WI38 (cell line): ENCODE measurements around the gene OGDH.
"Not testable (repeated sequence)": the region's sequence is repeated elsewhere in the genome, so short reads cannot be mapped to it uniquely, and the experiment has no call there.

Experiments used
- H3K4me3 ChIP-seq: 2 replicates; pipeline ENCODE4 v1.5.1; 2011; ENCODE audit warnings: low read depth, mild to moderate bottlenecking, control low read depth, low read length
- TF ChIP-seq, protein P1 (sequence below): IDR thresholded peaks from 2 replicates; pipeline ENCODE4 v1.5.1; 2012; ENCODE audit warnings: low read depth, mild to moderate bottlenecking, control low read depth, low read length

Gene OGDH

DNA sequence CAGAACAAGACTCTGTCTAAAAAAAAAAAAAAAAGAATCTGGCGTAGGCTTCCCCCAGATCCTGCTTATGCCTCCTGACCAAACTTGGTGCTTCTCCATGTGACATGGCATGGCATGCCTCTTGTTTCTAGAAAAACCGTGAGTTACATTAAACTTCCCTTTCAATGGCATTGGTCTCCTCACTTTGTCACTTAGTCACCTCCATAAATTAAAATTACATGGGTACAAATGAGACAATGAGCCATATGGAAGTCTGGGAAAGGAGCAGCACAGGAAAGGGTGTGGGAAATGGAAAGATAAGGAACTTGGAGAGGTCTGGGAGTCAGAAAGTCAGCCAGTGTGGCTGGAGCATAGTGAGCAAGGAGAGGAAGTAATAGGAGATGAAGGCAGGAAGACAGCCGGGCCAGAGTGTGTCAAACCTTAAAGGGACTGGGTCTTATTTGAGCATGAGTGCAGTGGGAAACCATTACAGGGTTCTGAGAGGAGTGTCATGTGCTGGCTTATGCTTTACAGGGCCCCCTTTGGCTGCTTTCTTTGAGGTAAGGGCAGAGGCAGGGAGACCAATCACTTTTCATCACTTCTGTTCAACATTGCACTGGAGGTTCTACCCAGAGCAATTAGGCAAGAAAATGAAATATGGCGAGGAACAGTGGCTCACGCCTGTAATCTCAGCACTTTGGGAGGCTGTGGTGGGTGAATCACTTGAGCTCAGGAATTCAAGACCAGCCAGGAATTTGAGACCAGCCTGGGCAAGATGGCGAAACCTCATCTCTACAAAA, 120.9 kb downstream of the OGDH start:
- H3K4me3 ChIP-seq = no peak overlapping the region
- TF ChIP-seq, protein P1, sequence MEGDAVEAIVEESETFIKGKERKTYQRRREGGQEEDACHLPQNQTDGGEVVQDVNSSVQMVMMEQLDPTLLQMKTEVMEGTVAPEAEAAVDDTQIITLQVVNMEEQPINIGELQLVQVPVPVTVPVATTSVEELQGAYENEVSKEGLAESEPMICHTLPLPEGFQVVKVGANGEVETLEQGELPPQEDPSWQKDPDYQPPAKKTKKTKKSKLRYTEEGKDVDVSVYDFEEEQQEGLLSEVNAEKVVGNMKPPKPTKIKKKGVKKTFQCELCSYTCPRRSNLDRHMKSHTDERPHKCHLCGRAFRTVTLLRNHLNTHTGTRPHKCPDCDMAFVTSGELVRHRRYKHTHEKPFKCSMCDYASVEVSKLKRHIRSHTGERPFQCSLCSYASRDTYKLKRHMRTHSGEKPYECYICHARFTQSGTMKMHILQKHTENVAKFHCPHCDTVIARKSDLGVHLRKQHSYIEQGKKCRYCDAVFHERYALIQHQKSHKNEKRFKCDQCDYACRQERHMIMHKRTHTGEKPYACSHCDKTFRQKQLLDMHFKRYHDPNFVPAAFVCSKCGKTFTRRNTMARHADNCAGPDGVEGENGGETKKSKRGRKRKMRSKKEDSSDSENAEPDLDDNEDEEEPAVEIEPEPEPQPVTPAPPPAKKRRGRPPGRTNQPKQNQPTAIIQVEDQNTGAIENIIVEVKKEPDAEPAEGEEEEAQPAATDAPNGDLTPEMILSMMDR = no peak

DNA sequence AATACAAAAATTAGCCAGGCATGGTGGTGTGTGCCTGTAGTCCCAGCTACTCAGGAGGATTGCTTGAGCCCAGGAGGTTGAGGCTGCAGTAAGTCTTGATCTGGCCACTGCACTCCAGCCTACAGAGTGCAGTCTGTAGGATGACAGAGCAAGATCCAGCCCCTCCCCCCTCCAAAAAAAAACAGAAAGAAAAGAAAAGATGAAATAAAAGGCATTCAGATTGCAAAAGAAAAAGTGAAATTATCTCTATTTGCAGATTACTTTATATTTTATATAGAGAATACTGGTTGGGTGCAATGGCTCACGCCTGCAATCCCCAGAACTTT, 121.5 kb downstream of the OGDH start:
- no peak overlapping the region for H3K4me3 ChIP-seq
- TF ChIP-seq, protein P1 = no peak

DNA sequence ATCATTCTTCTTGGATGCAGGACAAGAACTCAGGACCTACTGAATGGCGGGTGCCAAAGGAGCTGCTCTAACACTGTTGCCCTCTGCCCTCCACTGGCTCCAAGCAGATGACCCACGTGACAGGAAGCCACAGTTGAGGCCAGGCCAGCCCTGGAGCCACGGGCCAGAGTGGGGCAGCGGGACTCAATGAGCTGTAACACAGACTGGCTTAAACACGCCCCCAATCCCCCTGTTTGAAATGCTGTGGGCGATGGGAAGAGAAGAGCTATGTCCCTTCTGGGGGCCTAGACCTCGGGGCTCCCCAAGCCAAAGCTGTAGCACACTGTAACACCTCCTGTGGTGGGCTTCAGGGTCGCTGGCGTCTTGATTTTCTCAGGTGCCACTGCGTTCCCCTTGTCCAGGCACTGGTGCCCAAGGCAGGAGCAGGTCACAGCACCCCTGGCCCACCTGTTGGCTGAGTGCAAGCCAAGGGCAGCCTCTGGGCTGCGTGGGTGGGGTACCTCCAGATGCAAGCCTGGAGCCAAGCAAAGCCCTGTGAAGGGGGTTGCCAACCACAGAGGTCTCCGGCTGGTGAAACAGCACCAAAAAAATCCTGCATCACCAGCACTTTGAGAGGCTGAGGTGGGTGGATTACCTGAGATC, 123.6 kb downstream of the OGDH start:
- no peak overlapping the region for H3K4me3 ChIP-seq
- TF ChIP-seq, protein P1 = no peak

DNA sequence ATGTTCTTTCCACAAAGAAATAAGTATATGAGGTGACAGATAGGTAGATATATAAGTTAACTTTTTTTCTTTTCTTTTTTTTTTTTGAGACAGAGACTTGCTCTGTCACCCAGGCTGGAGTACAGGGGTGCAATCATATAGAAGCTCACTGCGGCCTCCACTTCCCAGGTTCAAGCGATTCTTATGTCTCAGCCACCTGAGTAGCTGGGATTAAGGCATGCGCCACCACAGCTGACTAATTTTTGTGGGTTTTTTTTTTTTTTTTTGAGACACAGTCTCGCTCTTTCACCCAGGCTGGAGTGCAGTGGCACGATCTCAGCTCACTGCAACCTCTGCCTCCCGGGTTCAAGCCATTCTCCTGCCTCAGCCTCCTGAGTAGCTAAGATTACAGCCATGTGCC, 126.5 kb downstream of the OGDH start:
- H3K4me3 ChIP-seq = not testable (repeated sequence)

DNA sequence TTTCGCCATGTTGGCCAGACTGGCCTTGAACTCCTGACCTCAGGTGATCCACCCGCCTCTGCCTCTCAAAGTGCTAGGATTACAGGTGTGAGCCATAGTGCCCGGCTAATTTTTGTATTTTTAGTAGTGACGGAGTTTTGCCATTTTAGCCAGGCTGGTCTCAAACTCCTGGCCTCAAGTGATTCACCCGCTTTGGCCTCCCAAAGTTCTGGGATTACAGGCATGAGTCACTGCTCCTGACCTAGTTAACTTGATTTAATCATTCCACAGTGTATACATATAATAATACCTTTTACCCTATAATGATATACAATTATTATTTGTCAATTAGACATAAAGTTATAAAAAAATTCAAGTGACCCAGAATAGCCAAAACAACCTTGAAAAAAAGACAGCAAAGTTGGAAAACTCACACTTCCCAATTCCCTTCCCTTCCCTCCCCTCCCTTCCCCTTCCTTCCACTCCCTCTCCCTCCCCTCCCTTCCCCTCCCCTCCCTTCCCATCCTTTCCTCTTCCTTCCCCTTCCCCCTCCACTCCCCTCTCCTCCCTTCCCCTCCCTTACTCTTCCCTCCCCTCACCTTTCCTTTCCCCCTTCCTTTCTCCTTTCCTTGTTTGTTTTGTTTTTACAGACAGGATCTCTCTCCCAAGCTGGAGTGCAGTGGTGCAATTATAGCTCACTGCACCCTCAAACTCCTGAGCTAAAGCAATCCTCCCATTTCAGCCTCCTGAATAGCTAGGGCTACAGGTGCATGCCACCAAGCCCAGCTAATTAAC, 127.5 kb downstream of the OGDH start:
- no peak overlapping the region for H3K4me3 ChIP-seq
- TF ChIP-seq, protein P1 = no peak

DNA sequence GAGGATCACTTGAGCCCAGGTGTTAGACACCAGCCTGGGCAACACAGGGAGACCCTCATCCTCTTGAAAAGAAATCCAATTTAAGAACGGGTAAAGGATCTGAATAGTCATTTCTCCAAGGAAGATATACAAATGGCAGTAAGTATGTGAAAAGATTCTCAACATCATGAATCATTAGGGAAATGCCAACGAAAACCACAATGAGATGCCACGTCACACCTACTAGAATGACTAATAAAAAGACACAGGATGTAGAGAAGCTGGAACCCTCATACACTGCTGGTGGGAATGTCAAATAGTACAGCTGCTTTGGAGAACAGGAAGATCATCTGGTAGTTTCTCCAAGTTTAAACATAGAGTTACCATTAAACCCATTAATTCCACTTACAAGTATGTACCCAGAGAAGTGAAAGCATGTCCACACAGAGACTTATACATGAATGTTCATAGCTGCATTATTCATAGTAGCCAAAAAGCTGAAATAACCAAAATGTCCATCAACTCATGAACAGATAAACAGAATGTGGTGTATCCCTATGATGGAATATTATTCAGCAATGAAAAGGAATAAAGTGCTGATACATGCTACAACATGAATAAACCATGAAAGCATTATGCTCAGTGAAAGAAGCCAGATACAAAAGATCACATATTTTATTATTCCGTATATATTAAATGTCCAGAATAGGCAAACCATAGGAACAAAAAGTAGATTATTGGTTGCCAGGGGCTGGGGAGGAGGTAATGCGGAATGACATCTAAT, 129.2 kb downstream of the OGDH start:
- TF ChIP-seq, protein P1 = no peak
- 0 out of 2 replicates have a peak overlapping the region, but pooled peaks have one; percentile 22 for H3K4me3 ChIP-seq

DNA sequence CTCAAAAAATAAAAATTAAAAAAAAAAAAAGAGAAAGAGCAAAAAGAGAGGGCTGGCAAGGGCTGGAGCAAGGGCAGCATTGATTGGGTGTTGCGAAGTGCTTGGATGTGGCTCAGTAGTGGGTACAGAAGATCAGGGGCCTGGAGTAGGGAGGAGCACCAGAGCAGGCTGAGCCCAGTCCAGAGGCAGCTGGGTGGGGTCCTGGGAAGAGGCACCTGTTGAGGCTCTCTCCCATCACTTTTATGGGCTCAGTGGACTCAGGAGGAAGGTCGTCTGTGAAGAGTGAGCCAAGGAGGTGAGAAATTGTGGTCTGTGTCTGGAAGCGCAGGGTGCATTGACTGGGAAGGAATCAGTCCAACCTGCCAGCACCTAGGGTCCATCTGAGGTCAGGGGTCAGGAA, 130.5 kb downstream of the OGDH start:
- TF ChIP-seq, protein P1 = no peak
- no peak overlapping the region for H3K4me3 ChIP-seq
